Neural progenitor cell (in vitro differentiated cells): ENCODE measurements around the gene SNAP29. TPM values are rescaled to one million over a fixed set of nuclear protein-coding genes. Genes with fewer than 3 reads are reported as not detected.

Experiments
- DNase-seq: peaks from one replicate; pipeline ENCODE4 v3.0.0-alpha.2; 2016; ENCODE audit warnings: low spot score
- H2AFZ ChIP-seq: fragments of 200-600 bp; sonication (generic); replicated peaks from 2 replicates; pipeline ENCODE4 v1.6.1; 2016; ENCODE audit warnings: antibody characterized with exemption
- H3F3A ChIP-seq: fragments of 200-600 bp; sonication (generic); 2 replicates; pipeline ENCODE4 v1.6.1; 2016; ENCODE audit warnings: antibody characterized with exemption, low read depth
- H3K27ac ChIP-seq: fragments of 200-600 bp; sonication (generic); 2 replicates; pipeline ENCODE4 v1.5.1; 2016; ENCODE audit warnings: mild to moderate bottlenecking
- H3K27me3 ChIP-seq: fragments of 200-600 bp; sonication (generic); 2 replicates; pipeline ENCODE4 v1.6.1; 2016; ENCODE audit warnings: mild to moderate bottlenecking, moderate library complexity
- H3K36me3 ChIP-seq: fragments of 200-600 bp; sonication (generic); 2 replicates; pipeline ENCODE4 v1.5.1; 2016
- H3K4me1 ChIP-seq: fragments of 200-600 bp; sonication (generic); 2 replicates; pipeline ENCODE4 v1.6.1; 2016; ENCODE audit warnings: mixed run types
- H3K4me2 ChIP-seq: fragments of 200-600 bp; sonication (generic); 2 replicates; pipeline ENCODE4 v1.6.1; 2016
- H3K4me3 ChIP-seq: fragments of 200-600 bp; sonication (generic); 2 replicates; pipeline ENCODE4 v1.5.1; 2016
- H3K79me2 ChIP-seq: fragments of 200-600 bp; sonication (generic); 2 replicates; pipeline ENCODE4 v1.6.1; 2016; ENCODE audit warnings: low read depth
- H3K9ac ChIP-seq: fragments of 200-600 bp; sonication (generic); 2 replicates; pipeline ENCODE4 v1.6.1; 2016
- H3K9me3 ChIP-seq: fragments of 200-600 bp; sonication (generic); 2 replicates; pipeline ENCODE4 v1.5.1; 2016; ENCODE audit warnings: low read depth
- H4K20me1 ChIP-seq: fragments of 200-600 bp; sonication (generic); 2 replicates; pipeline ENCODE4 v1.6.1; 2016; ENCODE audit warnings: low read depth
- H3K27ac Mint-ChIP-seq: 3 replicates; pipeline ENCODE4 v1.8.0; 2021; ENCODE audit warnings: mixed read lengths
- H3K27me3 Mint-ChIP-seq: 2 replicates; pipeline ENCODE4 v1.8.0; 2022; ENCODE audit warnings: low read depth, mild to moderate bottlenecking, inconsistent platforms, moderate library complexity, mixed read lengths; ENCODE audit not compliant: insufficient read depth
- H3K36me3 Mint-ChIP-seq: 3 replicates; pipeline ENCODE4 v1.8.0; 2021; ENCODE audit warnings: mixed read lengths
- H3K4me1 Mint-ChIP-seq: 3 replicates; pipeline ENCODE4 v1.8.0; 2021; ENCODE audit warnings: mixed read lengths
- H3K4me3 Mint-ChIP-seq: 3 replicates; pipeline ENCODE4 v1.8.0; 2021; ENCODE audit warnings: mild to moderate bottlenecking, moderate library complexity, mixed read lengths
- H3K9me3 Mint-ChIP-seq: 3 replicates; pipeline ENCODE4 v1.8.0; 2020; ENCODE audit warnings: mixed read lengths
- CTCF ChIP-seq: fragments of 200-600 bp; sonication (generic); IDR thresholded peaks from 2 replicates; pipeline ENCODE4 v1.5.1; 2017; ENCODE audit warnings: antibody characterized with exemption, mild to moderate bottlenecking
- EZH2 ChIP-seq: fragments of 200-600 bp; sonication (generic); IDR thresholded peaks from 2 replicates; pipeline ENCODE4 v1.6.1; 2017; ENCODE audit warnings: antibody characterized with exemption, mild to moderate bottlenecking, moderate library complexity
- EZH2phosphoT487 ChIP-seq: fragments of 200-600 bp; sonication (generic); IDR thresholded peaks from 2 replicates; pipeline ENCODE4 v1.6.1; 2017; ENCODE audit warnings: antibody characterized with exemption
- total RNA-seq: library from RNA; depleted of rRNA; stranded (reverse); fragments of >200 nt; gene quantifications from 2 replicates; pipeline ENCODE4 v1.2.3, GENCODE V29; 2015; ENCODE audit warnings: low replicate concordance

SNAP29 gene
- total RNA-seq, 1 donor from 2014 or later, result 5.6 TPM

DNA sequence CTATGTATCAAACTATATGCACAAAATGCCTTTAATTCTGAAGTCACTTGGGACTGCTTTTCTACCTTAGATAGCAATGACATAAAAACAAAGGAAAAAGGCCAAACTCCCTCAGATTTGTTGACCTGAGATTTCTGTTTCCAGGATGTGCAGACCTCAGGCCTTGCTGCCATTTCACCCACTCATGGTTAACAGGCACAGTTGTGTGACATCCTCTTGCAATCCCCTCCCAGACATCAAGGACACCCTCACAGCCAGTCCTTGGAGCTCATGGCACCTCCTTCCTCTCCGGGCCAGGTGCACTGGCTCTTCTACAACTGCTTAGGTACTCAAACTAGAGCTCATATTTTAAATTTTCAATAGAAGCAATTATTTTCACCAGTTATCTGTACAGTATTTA lies 47.6 kb upstream of the SNAP29 start:
- no peak overlapping the region for H3K27ac ChIP-seq
- DNase-seq, result no peak
- Mint-ChIP-seq H3K4me3 (no peak overlapping the region), H3K9me3 (no peaks in the 10 kb centered on the region), H3K36me3 (peaks cover 40% of the 10 kb centered on the region), H3K27ac (no peak overlapping the region), H3K4me1 (no peaks in the 10 kb centered on the region), H3K27me3 (peaks cover 2% of the 10 kb centered on the region)
- TF ChIP-seq CTCF, result no peak
- no peak for TF ChIP-seq EZH2
- TF ChIP-seq EZH2phosphoT487, result no peak
- H3K4me3 ChIP-seq, result no peak overlapping the region
- no peak overlapping the region for H3K4me2 ChIP-seq
- no peaks in the 10 kb centered on the region for H3K36me3 ChIP-seq
- H3K79me2 ChIP-seq, result no peaks in the 10 kb centered on the region
- H3F3A ChIP-seq, result no peaks in the 10 kb centered on the region
- H2AFZ ChIP-seq, result no peak overlapping the region
- no peak overlapping the region for H3K9ac ChIP-seq
- no peaks in the 10 kb centered on the region for H3K27me3 ChIP-seq
- H4K20me1 ChIP-seq, result no peaks in the 10 kb centered on the region
- H3K9me3 ChIP-seq, result no peaks in the 10 kb centered on the region
- no peaks in the 10 kb centered on the region for H3K4me1 ChIP-seq

DNA sequence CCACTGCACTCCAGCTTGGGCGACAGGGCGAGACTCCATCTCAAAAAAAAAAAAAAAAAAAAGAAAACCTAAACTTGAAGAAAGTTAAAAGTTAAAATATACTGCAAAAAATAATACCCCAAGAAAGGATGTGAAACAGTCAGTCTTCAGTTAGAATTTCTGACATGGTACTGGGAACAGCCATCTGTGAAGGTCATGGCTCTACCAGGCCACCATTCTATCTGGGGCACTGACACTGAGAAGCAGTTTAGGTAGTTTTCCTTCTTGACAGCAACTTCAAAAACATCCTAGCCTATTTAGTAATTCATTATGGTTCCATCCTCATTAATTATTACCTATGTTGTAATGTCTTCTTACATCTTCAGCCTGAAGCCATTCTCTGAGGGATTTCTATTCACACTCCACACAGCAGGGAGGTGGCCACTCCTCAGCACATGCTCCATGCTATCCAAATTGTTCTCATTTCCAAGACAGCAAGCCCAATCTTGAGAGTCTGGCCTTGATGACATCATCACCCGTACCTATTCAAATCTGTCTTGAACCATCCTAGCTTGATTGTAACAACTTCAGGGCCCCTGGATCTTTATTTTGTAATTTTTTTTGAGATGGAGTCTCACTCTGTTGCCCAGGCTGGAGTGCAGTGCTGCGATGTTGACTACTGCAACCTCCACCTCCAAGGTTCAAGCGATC lies 46.7 kb upstream of the SNAP29 start:
- H4K20me1 ChIP-seq, result no peaks in the 10 kb centered on the region
- no peak overlapping the region for H3K4me2 ChIP-seq
- no peak for TF ChIP-seq EZH2
- no peak for TF ChIP-seq CTCF
- H3F3A ChIP-seq, result no peaks in the 10 kb centered on the region
- H3K4me1 Mint-ChIP-seq, result no peaks in the 10 kb centered on the region
- no peaks in the 10 kb centered on the region for H3K9me3 Mint-ChIP-seq
- no peaks in the 10 kb centered on the region for H3K79me2 ChIP-seq
- H3K27me3 ChIP-seq, result no peaks in the 10 kb centered on the region
- H3K9me3 ChIP-seq, result no peaks in the 10 kb centered on the region
- no peak overlapping the region for H3K4me3 Mint-ChIP-seq
- no peaks in the 10 kb centered on the region for H3K4me1 ChIP-seq
- H3K9ac ChIP-seq, result no peak overlapping the region
- H2AFZ ChIP-seq, result no peak overlapping the region
- H3K27ac Mint-ChIP-seq, result no peak overlapping the region
- DNase-seq, result no peak
- H3K36me3 Mint-ChIP-seq, result peaks cover 37% of the 10 kb centered on the region
- peaks cover 2% of the 10 kb centered on the region for H3K27me3 Mint-ChIP-seq
- no peak overlapping the region for H3K4me3 ChIP-seq
- H3K36me3 ChIP-seq, result no peaks in the 10 kb centered on the region
- H3K27ac ChIP-seq, result no peak overlapping the region

GRCh38 chr22:20813056-20813455 lies 45.8 kb upstream of the SNAP29 start:
- no peaks in the 10 kb centered on the region for H3K27me3 ChIP-seq

More at GRCh38 chr22:20813056-20813455, 45.8 kb upstream of the SNAP29 start:
- H3K79me2 ChIP-seq, result no peaks in the 10 kb centered on the region
- no peaks in the 10 kb centered on the region for H3K4me1 ChIP-seq
- no peak for DNase-seq
- H2AFZ ChIP-seq, result no peak overlapping the region
- no peaks in the 10 kb centered on the region for H3K36me3 ChIP-seq
- TF ChIP-seq EZH2 (no peak), EZH2phosphoT487 (no peak), CTCF (no peak)
- H3K9me3 ChIP-seq, result no peaks in the 10 kb centered on the region
- H4K20me1 ChIP-seq, result no peaks in the 10 kb centered on the region
- H3K27ac ChIP-seq, result no peak overlapping the region
- H3F3A ChIP-seq, result no peaks in the 10 kb centered on the region
- H3K4me3 ChIP-seq, result no peak overlapping the region
- no peaks in the 10 kb centered on the region for H3K4me1 Mint-ChIP-seq
- no peak overlapping the region for H3K9ac ChIP-seq
- H3K27me3 Mint-ChIP-seq, result peaks cover 2% of the 10 kb centered on the region
- H3K36me3 Mint-ChIP-seq, result peaks cover 32% of the 10 kb centered on the region
- no peak overlapping the region for H3K27ac Mint-ChIP-seq
- H3K4me2 ChIP-seq, result no peak overlapping the region
- H3K9me3 Mint-ChIP-seq, result no peaks in the 10 kb centered on the region
- no peak overlapping the region for H3K4me3 Mint-ChIP-seq
